ENCODE measurements around the gene U2AF1L4.
"Not testable (repeated sequence)": the region's sequence is repeated elsewhere in the genome, so short reads cannot be mapped to it uniquely, and the experiment has no call there.

The U2AF1L4 gene

DNA sequence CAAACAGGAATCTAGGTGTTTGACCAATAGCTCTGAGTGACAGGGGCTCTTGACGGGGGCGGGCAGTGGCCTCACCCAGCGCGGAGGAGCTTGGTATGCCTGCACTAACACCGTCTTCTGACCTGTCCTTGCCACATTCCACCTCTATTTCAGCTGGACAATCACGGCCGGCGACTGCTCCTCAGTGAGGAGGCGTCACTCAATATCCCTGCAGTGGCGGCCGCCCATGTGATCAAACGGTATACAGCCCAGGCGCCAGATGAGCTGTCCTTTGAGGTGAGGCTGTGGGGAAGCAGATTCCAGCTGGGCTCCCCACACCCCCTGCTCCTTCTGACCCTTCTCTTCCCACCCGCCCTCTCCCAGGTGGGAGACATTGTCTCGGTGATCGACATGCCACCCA lies 34.8 kb upstream of the U2AF1L4 start:
- no peak for DNase-seq

GRCh38 chr19:35779033-35779432 lies 33.8 kb upstream of the U2AF1L4 start:
- DNase-seq, result no peak

- no peak for DNase-seq
Observed at GRCh38 chr19:35777961-35778360, 32.7 kb upstream of the U2AF1L4 start.

GRCh38 chr19:35777086-35777841 lies 32.0 kb upstream of the U2AF1L4 start:
- no peak for DNase-seq

DNA sequence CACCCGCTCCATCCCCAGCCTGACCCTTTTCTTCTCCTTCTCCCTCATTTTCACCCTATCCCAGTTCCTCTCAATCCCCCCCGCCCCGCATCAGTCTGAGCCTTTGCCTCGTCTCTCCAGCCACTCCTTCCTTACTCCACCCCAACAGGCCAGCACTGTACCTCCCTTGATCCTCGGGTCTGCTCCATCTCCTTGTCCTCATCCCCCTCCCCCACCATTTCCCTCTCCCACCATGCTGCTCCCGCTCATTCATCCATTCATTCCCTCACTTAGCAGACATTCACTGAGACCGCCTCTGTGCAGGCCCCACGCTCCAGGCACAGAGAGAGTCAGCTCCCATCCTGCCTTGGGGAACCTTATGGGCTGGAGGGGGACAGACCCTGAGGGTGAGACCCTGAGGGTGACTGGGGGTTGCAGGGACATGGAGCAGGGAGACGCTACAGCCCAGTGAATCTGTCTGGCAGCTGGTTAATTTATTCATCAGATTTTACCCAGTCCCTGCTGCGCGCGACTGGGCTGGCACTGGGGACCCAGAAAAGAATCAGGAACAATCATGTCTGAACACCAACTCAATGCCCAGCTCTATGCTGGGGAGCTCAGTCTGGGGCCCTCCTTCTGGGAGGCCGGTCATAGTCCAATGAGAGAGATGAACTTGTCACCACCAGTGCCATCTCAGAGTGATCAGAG lies 31.0 kb upstream of the U2AF1L4 start:
- no peak for DNase-seq

DNA sequence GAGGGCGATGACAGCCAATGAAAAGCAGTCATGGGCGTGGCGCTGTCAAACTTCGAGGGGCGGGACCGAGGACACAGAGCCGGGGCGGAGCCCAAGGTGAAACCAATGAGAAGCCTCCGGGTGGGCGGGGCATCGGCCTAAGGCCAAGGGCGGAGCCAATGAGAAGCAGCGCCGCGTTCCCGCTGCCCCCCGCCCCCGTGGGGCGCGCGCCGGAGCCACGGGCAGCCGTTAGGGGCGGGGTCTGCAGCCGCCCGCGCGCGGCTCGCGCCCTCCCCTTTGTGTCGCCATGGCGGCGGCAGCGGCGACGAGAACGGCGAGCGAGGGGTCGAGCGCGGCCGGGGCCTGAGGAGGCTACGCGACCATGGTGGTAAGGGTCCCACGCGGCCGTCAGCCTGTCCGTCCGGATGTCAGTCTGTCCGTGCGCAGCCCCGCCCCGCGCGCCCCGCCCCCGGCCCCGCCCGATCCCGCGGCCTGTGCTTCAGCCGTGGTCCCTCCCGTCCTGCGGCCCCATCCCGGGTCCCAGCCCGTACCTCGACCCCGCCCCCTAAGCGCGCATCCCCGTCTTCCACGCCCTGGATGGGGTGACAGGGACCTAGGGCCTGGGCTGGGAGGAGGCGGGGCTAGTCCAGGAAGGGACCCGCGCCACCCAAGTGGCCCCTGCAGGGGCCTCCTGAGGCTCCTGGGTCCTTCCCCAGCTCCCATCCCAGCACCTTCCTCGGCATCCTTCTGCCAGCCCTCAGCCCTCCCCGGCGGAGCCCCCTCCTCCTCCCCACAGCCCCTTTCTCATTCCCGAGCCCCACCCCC lies 30.3 kb upstream of the U2AF1L4 start, which contains the start of gene ARHGAP33:
Gene ARHGAP33 (plus strand): TSS at position 267 of the 804 bp plus-strand sequence. CDS start 95 bp downstream, at position 362.
- peak; percentile 99 for DNase-seq

GRCh38 chr19:35775046-35775297 lies 29.8 kb upstream of the U2AF1L4 start:
- no peak for DNase-seq

GRCh38 chr19:35774274-35775045 lies 29.2 kb upstream of the U2AF1L4 start:
- DNase-seq, result no peak

DNA sequence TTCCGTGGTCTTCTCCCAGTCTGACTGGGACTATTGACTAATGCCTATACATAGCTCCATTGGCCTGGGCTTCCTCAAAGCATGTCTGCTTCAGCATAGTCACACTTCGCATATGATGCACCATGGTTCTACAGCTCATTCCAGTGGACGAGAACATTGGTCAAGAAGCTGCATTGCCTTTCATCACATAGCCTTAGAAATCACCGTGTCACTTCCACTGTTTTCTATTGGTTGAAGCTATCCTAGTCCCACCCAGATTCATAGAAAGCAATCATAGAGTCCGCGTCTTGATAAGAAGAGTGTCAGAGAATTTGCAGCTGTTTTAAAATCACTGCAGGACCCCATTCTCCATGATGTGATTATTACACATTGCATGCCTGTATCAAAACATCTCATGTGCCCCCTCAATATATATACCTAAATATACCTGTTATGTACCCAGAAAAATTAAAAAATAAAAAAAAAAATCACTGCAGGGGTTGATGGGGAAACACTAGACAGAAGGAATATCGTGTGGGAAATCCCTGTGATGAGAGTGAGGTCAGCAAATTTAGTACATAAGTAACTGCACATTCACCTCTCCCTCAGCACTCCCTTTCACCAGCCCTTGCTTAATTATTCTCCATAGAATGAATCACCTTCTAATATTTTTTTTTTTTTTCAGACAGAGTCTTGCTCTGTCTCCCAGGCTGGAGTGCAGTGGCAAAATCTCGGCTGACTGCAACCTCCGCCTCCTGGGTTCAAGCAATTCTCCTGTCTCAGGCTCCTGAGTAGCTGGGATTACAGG lies 28.0 kb upstream of the U2AF1L4 start:
- no peak for DNase-seq

DNA sequence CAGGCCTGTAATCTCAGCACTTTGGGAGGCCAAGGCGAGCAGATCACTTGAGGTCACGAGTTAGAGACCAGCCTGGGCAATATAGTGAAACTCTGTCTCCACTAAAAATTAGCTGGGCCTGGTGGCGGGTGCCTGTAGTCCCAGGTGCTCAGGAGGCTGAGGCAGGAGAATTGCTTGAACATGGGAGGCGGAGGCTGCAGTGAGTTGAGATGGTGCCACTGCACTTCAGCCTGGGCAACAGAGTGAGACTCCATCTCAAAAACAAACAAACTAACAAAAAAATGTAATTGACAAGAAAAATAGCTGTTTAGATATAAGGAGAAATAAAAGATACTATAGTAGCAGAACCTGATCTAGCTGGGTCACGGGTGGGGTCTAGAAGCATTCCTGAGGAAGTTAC lies 27.1 kb upstream of the U2AF1L4 start:
- DNase-seq, result not testable (repeated sequence)

DNA sequence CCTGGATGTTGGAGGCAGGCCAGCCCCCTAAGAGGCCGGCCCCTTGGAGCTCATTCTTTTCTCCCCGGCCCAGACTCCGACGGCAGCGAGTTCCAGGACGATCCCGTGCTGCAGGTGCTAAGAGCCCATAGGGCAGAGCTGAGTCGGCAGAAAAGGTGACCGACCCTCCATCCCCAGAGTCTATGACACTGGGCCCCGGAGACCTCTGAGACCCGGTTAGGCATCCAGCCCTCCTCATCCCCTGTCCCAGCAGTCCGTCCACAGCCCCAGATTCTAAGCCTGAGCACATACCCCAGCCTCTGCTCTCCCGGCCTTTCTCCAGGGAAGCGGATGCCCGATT lies 22.8 kb upstream of the U2AF1L4 start:
- DNase-seq, result no peak

DNA sequence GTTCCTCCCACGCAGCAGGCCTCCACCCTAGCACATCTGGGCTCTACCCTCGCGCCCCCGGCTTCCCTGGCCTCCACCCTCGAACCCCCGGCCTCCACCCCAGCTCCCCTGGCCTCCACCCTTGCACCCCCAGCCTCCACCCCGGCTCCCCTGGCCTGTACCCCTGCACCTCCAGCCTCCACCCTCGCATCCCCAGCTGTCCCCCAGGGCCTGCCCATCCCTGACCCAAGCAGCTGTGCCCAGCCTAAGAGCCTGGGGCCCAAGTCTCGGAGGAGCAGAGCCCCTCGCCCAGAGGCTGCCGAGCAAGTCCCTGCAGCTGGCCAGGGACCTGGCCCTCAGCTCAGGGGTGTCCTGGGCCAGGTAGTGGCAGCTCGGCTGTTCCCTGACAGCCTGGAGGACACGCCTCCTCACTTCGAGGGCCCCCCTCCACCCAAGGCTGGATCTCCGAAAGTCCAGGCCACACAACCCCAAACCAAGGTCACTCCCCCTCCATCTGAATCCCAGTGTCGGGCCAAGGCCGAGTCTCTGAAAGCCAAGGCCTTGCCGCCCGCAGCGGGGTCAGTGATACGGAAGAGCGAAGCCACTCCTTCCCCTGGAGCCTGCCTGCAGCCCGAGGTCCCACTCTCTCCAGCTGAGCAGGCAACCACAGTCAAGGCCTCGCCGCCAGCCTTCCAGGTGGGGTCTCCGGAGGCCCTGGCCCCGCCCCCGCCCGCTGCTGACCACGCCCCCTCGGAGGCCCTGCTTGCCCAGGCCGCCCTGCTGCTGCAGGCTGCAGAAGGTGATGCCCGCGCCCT lies 22.3 kb upstream of the U2AF1L4 start:
- no peak for DNase-seq

- DNase-seq, result no peak
Observed at GRCh38 chr19:35766571-35767104, 21.4 kb upstream of the U2AF1L4 start.

DNA sequence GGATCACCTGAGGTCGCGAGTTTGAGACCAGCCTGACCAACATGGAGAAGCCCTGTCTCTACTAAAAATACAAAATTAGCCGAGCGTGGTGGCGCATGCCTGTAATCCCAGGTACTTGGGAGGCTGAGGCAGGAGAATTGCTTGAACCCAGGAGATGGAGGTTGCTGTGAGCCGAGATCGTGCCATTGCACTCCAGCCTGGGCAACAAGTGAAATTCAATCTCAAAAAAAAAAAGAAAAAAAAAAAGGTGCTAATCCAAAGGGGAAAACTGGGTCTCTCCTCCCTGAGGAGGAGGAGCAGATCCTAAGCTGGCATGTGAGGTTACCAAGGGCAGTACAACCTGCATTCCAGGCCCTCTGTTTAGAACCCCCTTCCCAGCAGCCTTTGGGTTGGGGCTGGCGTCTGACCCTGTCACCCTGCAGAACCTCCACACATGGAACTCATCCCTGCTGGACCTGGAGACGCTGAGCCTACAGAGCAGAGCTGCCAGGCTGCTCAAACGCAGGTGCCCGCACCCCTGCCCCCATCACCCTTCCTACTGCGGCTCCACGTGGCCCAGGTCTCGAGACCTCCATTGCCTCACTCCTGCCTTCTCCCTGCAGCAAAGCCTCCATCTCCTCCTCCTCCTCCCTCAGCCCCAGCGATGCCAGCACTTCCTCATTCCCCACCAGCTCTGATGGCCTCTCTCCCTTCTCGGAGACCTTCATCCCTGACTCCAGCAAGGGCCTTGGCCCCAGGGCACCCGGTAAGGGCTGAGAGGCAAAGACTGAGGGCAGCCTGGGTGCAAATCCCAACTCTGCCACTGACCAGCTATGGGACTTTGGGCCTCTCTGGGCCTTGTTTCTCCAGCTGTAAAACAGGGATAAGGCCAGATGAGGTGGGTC lies 19.5 kb upstream of the U2AF1L4 start:
- DNase-seq, result no peak

- DNase-seq, result no peak
Observed at GRCh38 chr19:35760711-35761349, 15.6 kb upstream of the U2AF1L4 start.

- DNase-seq, result no peak
Observed at GRCh38 chr19:35759697-35760096, 14.5 kb upstream of the U2AF1L4 start.

DNA sequence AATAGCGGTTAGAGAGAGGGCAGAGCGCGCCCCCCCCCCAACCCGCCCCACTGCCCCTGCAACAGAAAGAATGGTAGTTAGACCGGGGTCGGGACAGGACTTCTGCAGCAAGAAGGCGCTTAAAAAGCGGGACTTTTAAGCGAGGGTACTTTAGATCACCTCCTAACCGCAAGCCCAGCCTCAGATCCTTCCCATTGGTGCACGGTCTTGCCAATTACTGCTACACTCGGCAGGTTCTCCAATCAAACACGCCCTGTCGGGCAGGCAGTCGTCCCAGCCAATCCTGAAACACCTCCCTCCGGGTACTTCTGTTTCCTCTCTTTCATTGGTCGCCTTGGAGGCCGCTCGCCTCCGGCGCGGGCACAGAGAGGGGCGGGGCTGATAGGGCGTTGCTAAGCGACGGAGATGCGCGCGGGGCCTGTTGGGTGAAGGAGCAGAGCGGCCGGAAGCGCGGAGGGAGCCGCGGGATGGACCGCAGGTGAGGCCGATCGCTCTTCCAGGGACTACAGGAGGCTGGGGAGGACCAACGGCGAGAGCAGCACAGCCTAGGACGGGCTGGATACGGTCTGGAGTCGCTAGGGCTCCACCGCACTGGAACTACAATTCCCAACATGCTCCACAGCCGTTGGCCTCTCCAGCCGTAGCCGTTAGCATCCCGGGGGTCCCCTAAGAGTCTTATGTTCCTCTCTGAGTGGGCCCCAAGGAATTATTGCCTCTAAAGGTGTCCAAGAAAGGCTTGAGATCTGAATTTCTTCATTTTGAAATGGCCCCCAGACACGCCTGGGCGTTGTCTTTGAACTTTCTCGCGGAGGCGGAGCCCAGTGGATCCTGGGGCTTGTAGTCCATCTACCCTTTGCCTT lies 12.8 kb upstream of the U2AF1L4 start, which contains the start of gene PROSER3:
Gene PROSER3 (plus strand): TSS at position 428 of the 860 bp plus-strand sequence. CDS start 40 bp downstream, at position 468.
- peak; percentile 95 for DNase-seq

GRCh38 chr19:35757231-35757748 lies 12.1 kb upstream of the U2AF1L4 start:
- no peak for DNase-seq

All from NCI-H2107 (cell line).